K562 (cell line): ENCODE data around the gene HBP1. TPM values are rescaled to one million over a fixed set of nuclear protein-coding genes. Genes with fewer than 3 reads are reported as not detected.

Source experiments
- ATAC-seq: fragments of 200-7000 bp; cut with Tn5 transposase; 3 replicates; pipeline ENCODE4 v1.9.1; 2020; ENCODE audit warnings: moderate library complexity
- BruUV-seq: library from RNA; stranded (reverse); fragments of 400-500 nt; replicated peaks from 2 replicates; lab custom pipeline; 2021; lab: Mats Ljungman, UMichigan
- CTCF ChIA-PET: fragments of 300-600 bp; formaldehyde crosslinking; extraction: SDS; loops from one replicate; lab custom pipeline; 2021; ENCODE audit warnings: low intra/inter-chr PET ratio; lab: Yijun Ruan, JAX
- POLR2A ChIA-PET: fragments of 300-600, 350-650 bp; sonication (Branson Sonifier 250); formaldehyde crosslinking; extraction: SDS; loops from one replicate; lab custom pipeline; 2021; ENCODE audit warnings: antibody characterized with exemption, inconsistent platforms; lab: Yijun Ruan, JAX
- DNase-seq, 4 experiments: peaks; one replicate each; pipeline versions ENCODE4 v3.0.0 to v3.0.0-alpha.2; 2011 to 2018; ENCODE audit warnings: low spot score in 3 of 4, mixed read lengths in 3 of 4; ENCODE audit errors: extremely low read depth in 1 of 4
- FAIRE-seq: peaks from 2 replicates; lab custom pipeline; 2011; peaks lifted over from hg19 to GRCh38; lab: Jason Lieb, UNC
- H2AFZ ChIP-seq: 2 replicates; pipeline ENCODE4 v1.6.0; 2011; ENCODE audit warnings: low read depth, low read length, control low read depth, inconsistent platforms
- H3K27ac ChIP-seq: fragments of 200-600 bp; 3 replicates; pipeline ENCODE4 v1.8.0; 2011; ENCODE audit warnings: low read depth, mild to moderate bottlenecking, control low read depth, inconsistent platforms, low read length, moderate library complexity, mixed read lengths; ENCODE audit errors: extremely low read depth
- H3K27me3 ChIP-seq, 2 experiments: fragments of 300-600 bp in 1 of 2; 2 replicates in 1 of 2; 3 replicates in 1 of 2; pipeline versions ENCODE4 v1.6.0 to v1.8.0; 2011; ENCODE audit warnings: inconsistent platforms in 2 of 2, low read length in 2 of 2, mild to moderate bottlenecking in 1 of 2, mixed read lengths in 1 of 2, moderate library complexity in 1 of 2; ENCODE audit not compliant: control insufficient read depth in 2 of 2, insufficient read depth in 2 of 2
- H3K36me3 ChIP-seq: fragments of 300-600 bp; 3 replicates; pipeline ENCODE4 v1.8.0; 2011; ENCODE audit warnings: mild to moderate bottlenecking, low read length, inconsistent platforms; ENCODE audit not compliant: control insufficient read depth, insufficient read depth
- H3K4me1 ChIP-seq, 2 experiments: fragments of 200-600 bp in 1 of 2; replicated peaks in 1 of 2; 2 replicates in 1 of 2; 3 replicates in 1 of 2; pipeline versions ENCODE4 v1.5.1 to v1.8.0; 2011; ENCODE audit warnings: inconsistent platforms in 2 of 2, low read length in 2 of 2, mild to moderate bottlenecking in 1 of 2, mixed read lengths in 1 of 2, moderate library complexity in 1 of 2; ENCODE audit not compliant: control insufficient read depth in 2 of 2, insufficient read depth in 2 of 2
- H3K4me2 ChIP-seq: 2 replicates; pipeline ENCODE4 v1.6.1; 2011; ENCODE audit warnings: low read length, control low read depth, inconsistent platforms, mixed read lengths; ENCODE audit not compliant: insufficient read depth
- H3K4me3 ChIP-seq: fragments of 200-600 bp; sonication (generic), shearing (Covaris generic); 2 replicates; pipeline ENCODE4 v1.5.1; 2016; ENCODE audit warnings: control low read depth, inconsistent platforms
- H3K79me2 ChIP-seq: fragments of 200-600 bp; 3 replicates; pipeline ENCODE4 v1.8.0; 2011; ENCODE audit warnings: low read length, inconsistent platforms; ENCODE audit not compliant: control insufficient read depth, insufficient read depth
- H3K9ac ChIP-seq, 2 experiments: 2 replicates each; pipeline versions ENCODE4 v1.6.0 to v1.6.1; 2011; ENCODE audit warnings: low read depth in 2 of 2, low read length in 2 of 2, control low read depth in 1 of 2, inconsistent platforms in 1 of 2, mild to moderate bottlenecking in 1 of 2, mixed read lengths in 1 of 2; ENCODE audit not compliant: insufficient read depth in 1 of 2
- H3K9me1 ChIP-seq: one replicate; pipeline ENCODE4 v1.6.0; 2011; ENCODE audit warnings: inconsistent platforms, mild to moderate bottlenecking, low read length, moderate library complexity; ENCODE audit not compliant: control insufficient read depth, insufficient read depth
- H3K9me3 ChIP-seq: replicated peaks from 2 replicates; pipeline ENCODE4 v1.5.1; 2011; ENCODE audit warnings: low read depth, low read length, inconsistent platforms; ENCODE audit not compliant: control insufficient read depth, insufficient read depth
- H4K20me1 ChIP-seq: replicated peaks from 2 replicates; pipeline ENCODE4 v1.6.1; 2011; ENCODE audit warnings: low read length, inconsistent platforms, mixed read lengths; ENCODE audit not compliant: control insufficient read depth, insufficient read depth
- ARID1B ChIP-seq: fragments of 450-650 bp; IDR thresholded peaks from 2 replicates; pipeline ENCODE4 v1.6.1; 2016; ENCODE audit warnings: antibody characterized with exemption, mild to moderate bottlenecking, inconsistent platforms
- BCOR ChIP-seq: fragments of 450-650 bp; IDR thresholded peaks from 2 replicates; pipeline ENCODE4 v1.6.1; 2016
- CBFA2T3 ChIP-seq: fragments of 450-650 bp; IDR thresholded peaks from 2 replicates; pipeline ENCODE4 v1.6.1; 2017
- ESRRB ChIP-seq: fragments of 250-450 bp; sonication (Bioruptor Pico); IDR thresholded peaks from 2 replicates; pipeline ENCODE4 v1.5.0; 2020; ENCODE audit warnings: mild to moderate bottlenecking, moderate library complexity, borderline replicate concordance
- FOSL1 ChIP-seq: fragments of 200-800 bp; sonication (Bioruptor generic); conservative IDR thresholded peaks from 2 replicates; pipeline ENCODE4 v1.6.1; 2016; ENCODE audit warnings: missing genetic modification characterization, missing compliant biosample characterization
- FOXK1 ChIP-seq: sonication (generic); formaldehyde crosslinking; IDR thresholded peaks from 2 replicates; pipeline ENCODE4 v1.8.0; 2022; ENCODE audit warnings: missing genetic modification reagents, mild to moderate bottlenecking, borderline replicate concordance
- HMGN3 ChIP-seq: IDR thresholded peaks from 2 replicates; pipeline ENCODE4 v1.6.1; 2011; ENCODE audit warnings: borderline replicate concordance, low read depth, mild to moderate bottlenecking, mixed read lengths, low read length; ENCODE audit not compliant: insufficient read length; ENCODE audit errors: extremely low read depth
- KHSRP ChIP-seq: fragments of 450-650 bp; IDR thresholded peaks from 2 replicates; pipeline ENCODE4 v1.6.1; 2017
- PHF20 ChIP-seq: fragments of 450-650 bp; IDR thresholded peaks from 2 replicates; pipeline ENCODE4 v1.6.1; 2018; ENCODE audit not compliant: partially characterized antibody
- PKNOX1 ChIP-seq: fragments of 450-650 bp; IDR thresholded peaks from 2 replicates; pipeline ENCODE4 v1.6.1; 2016
- SIN3A ChIP-seq, 2 experiments: fragments of 150-350 bp in 1 of 2; IDR thresholded peaks; 2 replicates each; pipeline ENCODE4 v1.6.1; 2011 to 2016; ENCODE audit warnings: borderline replicate concordance in 2 of 2, low read depth in 2 of 2, low read length in 2 of 2, mild to moderate bottlenecking in 2 of 2, moderate library complexity in 2 of 2; ENCODE audit not compliant: control insufficient read depth in 1 of 2
- TAL1 ChIP-seq: fragments of 450-650 bp; IDR thresholded peaks from 2 replicates; pipeline ENCODE4 v1.6.1; 2016; ENCODE audit warnings: mild to moderate bottlenecking
- TBL1XR1 ChIP-seq, 2 experiments: IDR thresholded peaks; 2 replicates each; pipeline ENCODE4 v1.6.1; 2012; ENCODE audit warnings: improper control_type of control experiment in 2 of 2, low read length in 2 of 2, mild to moderate bottlenecking in 1 of 2
- TCF3 ChIP-seq: sonication (generic); formaldehyde crosslinking; IDR thresholded peaks from 2 replicates; pipeline ENCODE4 v1.4.0; 2020; ENCODE audit warnings: mild to moderate bottlenecking, missing genetic modification reagents
- TEAD4 ChIP-seq, 2 experiments: sonication (generic) in 1 of 2; formaldehyde crosslinking in 1 of 2; IDR thresholded peaks; 2 replicates each; pipeline versions ENCODE4 v1.6.1 to v1.8.0; 2012 to 2022; ENCODE audit warnings: borderline replicate concordance in 1 of 2, inconsistent platforms in 1 of 2, low read length in 1 of 2, mild to moderate bottlenecking in 1 of 2, missing genetic modification reagents in 1 of 2
- ZBTB1 ChIP-seq: sonication (generic); formaldehyde crosslinking; IDR thresholded peaks from 2 replicates; pipeline ENCODE4 v1.8.1; 2023; ENCODE audit warnings: missing genetic modification reagents, low read depth, mild to moderate bottlenecking, borderline replicate concordance
- WGBS: fragments of 100-300 bp; shearing (Covaris generic); methylation state at CpG from one replicate; pipeline ENCODE4 v1.1.6; 2016; ENCODE audit warnings: low coverage, mixed read lengths; ENCODE audit not compliant: insufficient coverage; ENCODE audit errors: missing lambda C conversion rate; 5-methylcytosine and 5-hydroxymethylcytosine counted together
- in situ Hi-C: fragments of 300-500 bp; cut with MboI; formaldehyde crosslinking; loops from 4 replicates; pipeline ENCODE4 v1.15.0; 2018; ENCODE audit warnings: inconsistent platforms, mixed read lengths
- intact Hi-C: fragments of 100-400 bp; cut with micrococcal nuclease; formaldehyde crosslinking; loops from 2 replicates; pipeline ENCODE4 v1.14.2; 2022
- polyA plus RNA-seq, 8 experiments: library from polyadenylated mRNA; depleted of rRNA in 4 of 8; stranded (reverse) in 5 of 8; unstranded in 3 of 8; fragments of >200 nt; fragmentation: Nextera tagmentation in 2 of 8; fragmentation: Illumina TruSeq in 1 of 8; extraction: Ambion mirVana in 2 of 8; extraction: Trizol in 1 of 8; gene quantifications; 2 replicates each; pipeline versions ENCODE4 v1.2.1 to v1.2.3, GENCODE V29; 2011 to 2014; ENCODE audit warnings: inconsistent platforms in 1 of 8, missing spikeins in 1 of 8
- total RNA-seq, 7 experiments: library from RNA; depleted of rRNA in 6 of 7; stranded (reverse); fragments of >200 nt in 6 of 7; fragmentation: Illumina TruSeq in 2 of 7; extraction: Trizol in 2 of 7; gene quantifications; 2 replicates each; pipeline versions ENCODE4 v1.2.1 to v1.2.3, GENCODE V29; 2011 to 2021; ENCODE audit warnings: low replicate concordance in 1 of 7

Gene HBP1
- total and polyA plus RNA-seq, 9 of the 15 experiments (the other 6 are each of a cell fraction or from before 2014, with no cell fraction given) = 18.7 to 59.9 (median 27.0) TPM

- TF ChIP-seq PHF20 (no peak), KHSRP (no peak), BCOR (no peak), ESRRB (no peak), HMGN3 (no peak)
Measured at GRCh38 chr7:107208024-107208521, 39.3 kb downstream of the HBP1 start (continued).

GRCh38 chr7:107208563-107208962, 39.8 kb downstream of the HBP1 start:
- CTCF ChIA-PET = no interaction called here
- intact Hi-C loops = loop anchor here (5.0 kb wide), 1 partner anchor 174 kb away; no protein-coding TSS in a partner anchor
- POLR2A ChIA-PET = interaction anchor here (0.6 to 1.9 kb wide), 7 partner anchors 9 to 397 kb away, joined by 3 to 7 read pairs (median 3); partner anchors contain the start of gene HBP1
- H3K27me3 ChIP-seq = no peaks in the 10 kb centered on the region
- H4K20me1 ChIP-seq = no peaks in the 10 kb centered on the region
- no peak overlapping the region for H2AFZ ChIP-seq
- WGBS = 38% methylated on average over 5 of the region's 5 CpGs
- no peak overlapping the region for H3K4me2 ChIP-seq
- ATAC-seq (peak; percentile 33), DNase-seq (peak in 2 of 4 experiments; percentile 28 to 54), FAIRE-seq (peak; percentile 52)
- no peaks in the 10 kb centered on the region for H3K79me2 ChIP-seq
- no peaks in the 10 kb centered on the region for H3K9me1 ChIP-seq
- no peak overlapping the region for H3K27ac ChIP-seq
- peaks cover 4 to 9% of the 10 kb centered on the region in 2 experiments; a peak in 2 of 5 replicates for H3K4me1 ChIP-seq
- BruUV-seq = no TSS peak
- 0 out of 2 replicates have a peak, but pooled peaks cover 4% of the 10 kb centered on the region for H3K9me3 ChIP-seq
- in situ Hi-C loops = loop anchor here (25.0 kb wide), 1 partner anchor 929 kb away; the partner anchor contains the start of gene LAMB4
- no peak overlapping the region; a peak in 1 of 4 replicates for H3K9ac ChIP-seq
- H3K36me3 ChIP-seq = peaks cover 51% of the 10 kb centered on the region
- H3K4me3 ChIP-seq = no peak overlapping the region
- TF ChIP-seq PKNOX1 (peak; percentile 11; the same call in 1 of the 2 replicates), TBL1XR1 (IDR thresholded peaks at IDR 0.05; ENCODE audit: low read length in 2 of 2) (no peak), SIN3A (IDR thresholded peaks at IDR 0.05; ENCODE audit: borderline replicate concordance in 2 of 2, control insufficient read depth in 1 of 2, low read depth in 2 of 2, low read length in 2 of 2) (no peak), ARID1B (peak; percentile 45), CBFA2T3 (peak; percentile 61), FOXK1 (CRISPR knock-in tag) (peak; percentile 36; the same call in 1 of the 2 replicates), FOSL1 (no peak), TEAD4 (IDR thresholded peaks at IDR 0.05; ENCODE audit: low read length) (peak; percentile 15; the same call in 1 of the 2 replicates), TEAD4 (CRISPR knock-in tag; IDR thresholded peaks at IDR 0.05; ENCODE audit: borderline replicate concordance) (no peak), ZBTB1 (0 out of 2 replicates have a peak, but pooled peaks have one; percentile 42), TCF3 (CRISPR knock-in tag) (peak; percentile 63), TAL1 (peak; percentile 41; the same call in 1 of the 2 replicates)
- TF ChIP-seq, all 486 proteins: peak for 8
